Measurements from ENCODE around the gene RNF212.

The RNF212 gene

DNA sequence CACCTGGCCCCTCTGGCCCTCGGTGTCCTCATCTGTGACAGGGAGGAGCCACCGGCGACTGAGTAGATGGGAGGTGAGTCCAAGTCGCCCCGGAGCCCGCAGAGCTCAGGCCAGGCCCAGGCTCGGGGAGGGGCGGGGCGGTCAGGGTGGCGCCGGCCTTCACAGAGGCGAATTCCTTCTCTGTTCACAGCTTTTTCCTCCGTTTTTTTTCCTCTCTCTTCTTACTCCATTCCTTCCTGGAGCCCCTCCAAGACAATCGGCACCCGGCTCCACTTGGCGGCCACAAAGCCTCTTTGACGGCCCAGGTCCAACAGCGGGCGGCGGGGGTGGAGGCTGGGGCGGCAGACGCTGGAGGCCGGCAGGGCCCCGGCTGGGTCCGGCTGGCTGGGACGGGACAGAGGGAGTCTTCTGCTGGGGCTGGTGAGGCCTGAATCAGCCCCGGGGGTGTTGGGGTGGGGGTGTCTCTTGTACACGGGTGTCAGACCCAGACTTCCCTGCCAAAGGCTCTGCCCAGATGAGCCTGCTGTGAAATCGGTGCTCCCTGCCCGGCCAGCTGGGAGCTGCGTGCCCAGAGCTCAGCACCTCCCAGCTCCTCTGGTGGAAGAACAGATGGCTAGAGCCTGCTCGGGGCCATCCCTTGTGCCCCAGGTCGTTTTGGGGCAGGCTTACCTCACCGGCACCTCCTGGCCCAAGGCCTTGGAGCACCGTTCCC is 79.4 kb downstream of the RNF212 start:
- DNase-seq = no peak

DNA sequence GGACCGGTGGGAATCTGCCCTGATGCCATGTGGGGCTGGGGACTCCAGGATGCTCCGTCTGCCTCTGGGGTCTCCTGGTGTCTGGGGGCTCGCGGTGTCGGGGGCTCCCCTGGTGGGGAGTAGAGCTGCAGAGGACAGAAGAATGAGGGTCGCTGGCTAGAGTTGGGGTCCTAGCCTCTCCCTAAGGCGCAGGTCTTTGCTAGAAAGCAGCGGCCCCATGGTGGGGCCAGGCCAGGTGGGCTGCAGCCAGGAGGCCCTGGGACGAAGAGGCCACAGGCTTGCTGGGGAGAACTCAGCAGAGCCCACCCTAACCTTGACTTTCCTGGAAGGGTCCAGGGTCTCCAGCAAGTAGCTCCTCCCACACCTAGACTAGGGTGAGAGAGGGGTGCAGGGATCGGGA is 80.5 kb downstream of the RNF212 start:
- no peak for DNase-seq

DNA sequence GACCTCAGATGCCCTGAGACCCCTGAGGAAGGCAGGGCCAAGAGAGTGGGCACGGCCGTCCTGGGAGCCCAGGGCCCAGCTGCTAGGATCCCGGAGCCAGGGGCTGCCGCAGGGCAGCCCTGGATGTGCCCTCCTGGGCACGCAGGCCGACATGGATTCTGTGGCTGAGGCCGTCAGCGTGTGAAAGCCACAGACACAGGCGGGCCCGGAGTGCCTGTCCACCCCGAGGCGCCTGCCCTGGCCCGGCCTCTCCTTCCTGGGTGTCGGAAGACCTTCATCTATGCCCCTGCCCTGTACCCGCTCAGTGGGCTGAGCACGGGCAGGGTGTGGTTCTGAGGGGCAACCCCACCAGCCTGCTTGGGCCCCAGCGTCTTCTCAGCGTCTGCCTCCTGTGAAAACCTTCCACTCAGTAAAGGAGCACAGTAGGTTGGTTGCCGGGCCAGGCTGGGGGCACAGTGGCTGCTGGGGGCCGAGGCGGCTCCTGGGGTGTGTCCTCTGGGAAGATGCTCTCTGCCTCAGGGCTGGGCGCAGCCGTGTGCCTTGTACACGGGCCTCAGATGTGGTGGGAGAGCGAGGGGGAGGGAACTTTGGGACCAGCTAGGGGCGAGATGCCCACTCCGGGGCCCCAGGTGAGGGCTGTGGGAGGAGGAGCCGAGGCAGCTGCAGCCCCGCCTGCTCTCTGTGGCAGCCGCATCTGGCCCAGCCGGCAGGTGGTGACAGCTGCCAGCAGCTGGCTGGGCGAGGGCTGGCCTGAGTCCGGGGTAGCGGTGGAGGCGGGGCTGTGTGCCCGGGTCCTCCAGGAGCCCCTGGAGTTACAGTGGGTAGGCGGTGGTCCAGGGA is 81.2 kb downstream of the RNF212 start:
- DNase-seq = no peak

DNA sequence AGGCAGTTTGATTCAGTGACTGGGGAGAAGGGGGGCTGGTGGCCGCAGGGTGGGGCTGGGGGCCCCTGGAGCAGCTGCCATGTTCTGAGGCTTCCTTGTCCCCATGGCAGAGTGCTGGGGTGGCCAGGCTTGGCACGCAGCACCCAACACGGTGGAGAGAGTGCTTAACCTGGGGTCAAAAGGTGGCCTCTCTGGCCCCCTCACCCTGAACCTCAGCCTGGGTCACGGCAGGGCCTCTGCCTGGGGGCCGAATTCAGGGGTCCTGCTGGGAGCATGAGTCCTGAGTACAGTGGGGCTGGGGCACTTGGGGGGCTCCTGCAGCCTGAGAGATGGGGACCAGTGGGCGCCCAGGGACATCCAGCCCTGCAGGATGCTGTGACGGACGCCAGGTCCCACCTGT is 82.0 kb downstream of the RNF212 start:
- DNase-seq = no peak

DNA sequence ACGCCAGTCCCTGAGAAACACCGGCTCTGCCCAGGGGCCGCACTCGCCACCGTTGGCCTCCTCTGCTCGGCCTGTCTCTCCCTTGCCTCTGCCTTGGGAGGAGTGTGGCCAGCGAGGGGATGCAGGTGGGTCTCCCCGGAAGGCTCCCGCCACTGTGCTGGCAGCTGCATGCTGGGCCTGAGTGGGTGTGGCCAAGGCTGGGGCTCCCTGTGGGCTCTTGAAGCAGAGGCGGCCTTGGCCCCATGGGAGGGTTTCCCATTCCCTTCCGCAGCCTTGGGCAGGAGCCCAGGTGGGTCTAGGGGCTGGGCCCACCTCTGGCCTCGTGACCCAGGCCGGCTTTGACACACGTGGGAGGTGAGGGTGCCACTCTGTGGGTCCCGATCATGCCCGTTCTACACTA is 82.8 kb downstream of the RNF212 start:
- DNase-seq = no peak

DNA sequence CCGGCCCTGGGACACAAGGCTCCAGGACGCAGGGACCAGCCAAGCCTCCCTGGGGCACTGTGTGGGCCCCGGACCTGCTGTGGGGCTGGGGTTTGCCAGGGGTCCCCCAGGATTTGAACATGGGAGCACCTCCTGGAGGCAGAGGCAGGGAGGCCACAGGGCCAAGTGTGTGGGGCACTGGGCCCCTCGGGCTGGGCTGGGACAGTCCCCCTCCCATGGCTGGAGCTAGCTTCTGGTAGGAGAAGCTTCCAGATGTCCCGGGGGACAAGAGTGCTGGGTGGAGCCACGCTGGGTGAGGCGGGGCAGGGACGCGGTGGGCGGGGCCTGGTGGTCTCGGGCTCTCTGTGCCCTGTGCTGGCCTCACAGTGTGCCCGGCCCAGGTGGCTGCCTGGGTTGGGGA is 83.3 kb downstream of the RNF212 start:
- no peak for DNase-seq

DNA sequence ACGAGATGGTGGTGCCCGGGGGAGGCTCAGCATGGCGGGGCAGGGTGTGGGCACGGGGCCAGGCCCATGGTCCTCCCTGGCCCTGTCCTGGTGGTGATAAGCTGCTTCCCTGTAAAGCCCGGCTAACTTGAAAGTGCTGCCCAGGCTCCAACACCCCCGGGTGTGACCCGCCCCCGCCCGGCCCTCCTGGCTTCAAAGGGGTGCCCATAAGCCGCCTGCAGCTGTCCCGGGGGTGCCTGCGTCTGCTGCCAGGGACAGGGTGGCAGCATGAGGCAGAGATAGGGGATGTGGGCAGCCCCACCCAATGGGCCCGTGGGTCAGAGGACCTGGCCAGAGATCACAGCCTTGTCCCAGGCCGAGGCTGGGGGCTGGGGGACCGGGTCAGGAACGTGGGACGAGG is 83.8 kb downstream of the RNF212 start:
- no peak for DNase-seq

DNA sequence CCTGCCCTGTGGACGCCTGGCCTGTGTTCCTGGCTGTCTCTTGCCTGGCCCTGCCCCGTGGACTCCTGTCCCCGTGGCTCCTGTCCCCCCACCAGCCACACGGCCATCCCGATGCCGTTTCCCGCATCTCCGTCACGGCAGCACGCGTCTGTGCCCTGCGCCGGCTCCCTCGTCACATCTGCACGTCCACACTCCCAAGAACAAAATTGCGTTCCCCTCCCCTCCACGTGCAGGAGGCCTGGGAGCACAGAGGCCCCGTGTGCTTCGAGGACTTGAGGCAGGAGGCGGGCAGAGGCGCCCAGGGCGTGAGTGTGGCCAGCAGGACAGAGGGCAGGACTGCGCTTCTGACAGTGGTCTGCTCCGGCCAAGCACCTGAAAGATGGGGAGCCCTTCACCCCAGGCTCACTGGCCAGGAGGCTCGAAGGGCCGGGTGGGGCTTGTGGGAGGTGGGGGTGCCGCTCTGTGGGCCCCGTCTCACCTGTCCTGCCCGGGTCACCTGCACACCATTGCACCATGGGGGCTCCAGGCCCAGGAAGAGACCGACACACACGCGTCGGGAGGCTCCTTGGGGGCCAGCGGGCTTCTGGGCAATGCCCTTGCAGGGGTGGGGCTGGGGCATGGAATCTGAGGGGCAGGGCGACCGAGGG is 84.7 kb downstream of the RNF212 start:
- no peak for DNase-seq

DNA sequence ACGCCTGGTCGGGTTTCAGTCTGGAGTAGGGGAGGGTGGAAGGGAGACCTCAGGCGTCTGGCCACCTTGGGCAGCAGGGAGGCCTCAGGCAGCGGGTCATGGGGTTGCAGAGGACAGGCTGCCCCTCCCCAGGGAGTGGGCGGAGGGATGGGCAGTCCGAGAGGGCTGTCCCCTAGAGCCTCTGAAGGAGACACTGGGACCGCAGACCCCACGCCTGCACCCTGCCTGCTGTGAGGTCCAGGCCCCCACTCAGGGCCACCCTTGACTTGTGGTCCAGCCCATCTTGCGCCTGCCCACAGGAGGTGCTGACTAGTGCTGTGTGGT is 85.5 kb downstream of the RNF212 start:
- DNase-seq = no peak

DNA sequence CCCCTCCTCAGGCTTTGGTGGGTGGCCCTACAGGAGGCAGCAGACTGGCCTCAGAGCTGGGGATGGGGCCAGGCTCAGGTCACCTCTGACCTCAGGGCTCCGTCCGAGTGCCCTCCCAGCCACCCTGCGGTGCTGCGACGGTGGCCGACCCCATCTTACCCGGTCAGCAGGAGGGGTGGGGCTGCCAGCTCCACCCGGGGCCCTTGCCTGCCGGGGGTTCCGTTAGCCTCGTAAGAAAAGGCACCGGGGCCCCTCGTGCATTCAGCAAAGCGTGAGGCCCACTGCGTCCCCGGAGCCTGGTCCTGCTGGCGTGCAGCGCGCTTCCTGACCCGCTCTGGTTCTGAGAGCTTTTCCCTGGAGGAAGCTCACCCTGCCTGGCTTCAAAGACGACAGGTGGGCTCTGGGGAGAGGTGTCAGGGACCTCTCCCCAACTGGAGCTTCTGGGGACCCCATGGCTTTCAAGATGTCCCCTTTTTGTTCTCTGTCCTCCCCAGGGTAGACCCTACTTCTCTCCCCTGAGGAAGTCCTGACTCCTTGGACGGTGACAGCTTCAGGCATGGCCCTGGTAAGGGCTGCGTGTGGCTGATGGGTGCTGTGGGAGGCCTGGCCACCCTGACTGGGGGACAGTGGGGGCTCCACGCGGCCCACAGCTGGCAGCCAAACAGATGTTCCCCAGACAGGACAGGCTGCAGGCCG is 86.0 kb downstream of the RNF212 start:
- DNase-seq = no peak

DNA sequence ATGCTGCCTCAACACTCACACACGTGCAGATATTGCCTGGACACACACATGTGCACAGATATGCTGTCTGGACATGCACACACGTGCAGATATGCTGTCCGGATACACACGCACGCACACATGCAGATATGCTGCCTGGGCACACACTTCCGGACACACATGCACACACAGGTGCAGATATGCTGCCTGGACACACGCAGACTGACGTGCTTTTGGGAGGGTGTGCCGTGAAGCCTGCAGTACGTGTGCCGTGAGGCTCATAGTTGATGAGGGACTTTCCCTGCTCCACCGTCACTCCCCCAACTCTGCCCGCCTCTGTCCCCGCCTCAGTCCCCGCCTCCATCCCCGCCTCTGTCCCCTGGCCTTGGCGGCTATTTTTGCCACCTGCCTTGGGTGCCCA is 87.2 kb downstream of the RNF212 start:
- DNase-seq = peak; percentile 43 to 67 (median 54)

DNA sequence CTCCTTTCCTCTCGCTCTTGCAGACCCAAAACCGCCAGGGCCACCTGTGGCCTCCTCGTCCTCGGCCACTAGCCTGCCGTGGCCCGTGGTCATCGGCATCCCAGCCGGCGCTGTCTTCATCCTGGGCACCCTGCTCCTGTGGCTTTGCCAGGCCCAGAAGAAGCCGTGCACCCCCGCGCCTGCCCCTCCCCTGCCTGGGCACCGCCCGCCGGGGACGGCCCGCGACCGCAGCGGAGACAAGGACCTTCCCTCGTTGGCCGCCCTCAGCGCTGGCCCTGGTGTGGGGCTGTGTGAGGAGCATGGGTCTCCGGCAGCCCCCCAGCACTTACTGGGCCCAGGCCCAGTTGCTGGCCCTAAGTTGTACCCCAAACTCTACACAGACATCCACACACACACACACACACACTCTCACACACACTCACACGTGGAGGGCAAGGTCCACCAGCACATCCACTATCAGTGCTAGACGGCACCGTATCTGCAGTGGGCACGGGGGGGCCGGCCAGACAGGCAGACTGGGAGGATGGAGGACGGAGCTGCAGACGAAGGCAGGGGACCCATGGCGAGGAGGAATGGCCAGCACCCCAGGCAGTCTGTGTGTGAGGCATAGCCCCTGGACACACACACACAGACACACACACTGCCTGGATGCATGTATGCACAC is 88.3 kb downstream of the RNF212 start:
- DNase-seq = no peak

DNA sequence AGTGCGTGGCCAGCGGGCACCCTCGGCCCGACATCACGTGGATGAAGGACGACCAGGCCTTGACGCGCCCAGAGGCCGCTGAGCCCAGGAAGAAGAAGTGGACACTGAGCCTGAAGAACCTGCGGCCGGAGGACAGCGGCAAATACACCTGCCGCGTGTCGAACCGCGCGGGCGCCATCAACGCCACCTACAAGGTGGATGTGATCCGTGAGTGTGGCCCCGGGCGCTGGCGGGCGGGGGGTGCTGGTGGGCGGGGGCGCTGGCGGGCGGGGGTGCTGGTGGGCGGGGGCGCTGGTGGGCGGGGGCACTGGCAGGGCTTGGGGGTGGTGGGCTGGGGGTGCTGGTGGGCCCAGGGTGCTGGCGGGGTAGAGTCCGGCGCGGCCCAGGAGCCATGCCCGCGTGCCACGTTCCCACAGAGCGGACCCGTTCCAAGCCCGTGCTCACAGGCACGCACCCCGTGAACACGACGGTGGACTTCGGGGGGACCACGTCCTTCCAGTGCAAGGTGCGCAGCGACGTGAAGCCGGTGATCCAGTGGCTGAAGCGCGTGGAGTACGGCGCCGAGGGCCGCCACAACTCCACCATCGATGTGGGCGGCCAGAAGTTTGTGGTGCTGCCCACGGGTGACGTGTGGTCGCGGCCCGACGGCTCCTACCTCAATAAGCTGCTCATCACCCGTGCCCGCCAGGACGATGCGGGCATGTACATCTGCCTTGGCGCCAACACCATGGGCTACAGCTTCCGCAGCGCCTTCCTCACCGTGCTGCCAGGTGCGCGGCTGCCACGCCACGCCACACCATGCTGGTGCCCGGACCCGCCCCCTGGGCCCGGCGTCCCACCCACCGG is 89.2 kb downstream of the RNF212 start:
- DNase-seq = no peak

DNA sequence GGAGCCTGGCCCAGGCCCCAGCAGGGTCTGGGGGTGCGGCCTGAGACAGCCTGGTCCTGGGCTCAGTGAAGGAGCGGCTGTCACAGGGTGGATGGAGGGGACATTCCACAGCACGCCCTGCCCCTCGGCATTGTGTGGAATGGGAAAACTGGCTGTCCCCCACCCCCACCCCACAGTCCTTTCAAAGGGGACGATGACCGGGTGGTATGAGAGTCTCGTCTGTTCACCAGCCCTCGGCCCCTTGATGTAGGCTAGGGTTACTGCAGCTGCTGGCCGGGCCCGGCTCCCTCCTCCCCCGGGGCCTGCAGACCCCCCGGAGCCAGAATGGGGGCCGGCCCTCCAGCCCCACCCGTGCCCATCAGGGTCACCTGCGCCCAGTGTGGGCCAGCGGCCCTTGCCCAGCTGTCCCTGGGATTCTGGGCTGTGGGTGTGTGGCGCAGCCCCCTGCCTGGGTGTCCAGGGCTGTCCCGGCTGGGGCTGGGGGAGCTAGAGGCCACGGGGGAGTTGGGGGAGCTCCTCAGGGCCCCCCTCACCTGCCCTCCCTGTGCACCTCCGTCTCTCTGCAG is 90.2 kb downstream of the RNF212 start:
- no peak for DNase-seq

DNA sequence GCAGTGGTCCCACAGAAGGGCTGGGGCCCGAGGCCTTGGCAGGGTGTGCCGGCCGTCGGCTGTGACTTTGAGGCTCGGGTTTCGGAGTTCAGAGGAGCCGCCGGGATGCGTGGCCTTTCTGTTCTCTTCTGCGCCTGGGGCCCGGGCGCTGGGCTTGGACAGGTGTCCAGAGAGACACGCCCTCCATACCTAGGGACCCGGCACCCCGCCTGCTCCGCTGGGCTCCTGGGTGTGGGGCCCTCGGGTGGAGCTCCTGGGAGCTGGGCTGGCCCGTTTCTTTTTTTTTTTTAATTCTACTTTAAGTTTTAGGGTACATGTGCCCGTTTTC is 90.7 kb downstream of the RNF212 start:
- no peak for DNase-seq

DNA sequence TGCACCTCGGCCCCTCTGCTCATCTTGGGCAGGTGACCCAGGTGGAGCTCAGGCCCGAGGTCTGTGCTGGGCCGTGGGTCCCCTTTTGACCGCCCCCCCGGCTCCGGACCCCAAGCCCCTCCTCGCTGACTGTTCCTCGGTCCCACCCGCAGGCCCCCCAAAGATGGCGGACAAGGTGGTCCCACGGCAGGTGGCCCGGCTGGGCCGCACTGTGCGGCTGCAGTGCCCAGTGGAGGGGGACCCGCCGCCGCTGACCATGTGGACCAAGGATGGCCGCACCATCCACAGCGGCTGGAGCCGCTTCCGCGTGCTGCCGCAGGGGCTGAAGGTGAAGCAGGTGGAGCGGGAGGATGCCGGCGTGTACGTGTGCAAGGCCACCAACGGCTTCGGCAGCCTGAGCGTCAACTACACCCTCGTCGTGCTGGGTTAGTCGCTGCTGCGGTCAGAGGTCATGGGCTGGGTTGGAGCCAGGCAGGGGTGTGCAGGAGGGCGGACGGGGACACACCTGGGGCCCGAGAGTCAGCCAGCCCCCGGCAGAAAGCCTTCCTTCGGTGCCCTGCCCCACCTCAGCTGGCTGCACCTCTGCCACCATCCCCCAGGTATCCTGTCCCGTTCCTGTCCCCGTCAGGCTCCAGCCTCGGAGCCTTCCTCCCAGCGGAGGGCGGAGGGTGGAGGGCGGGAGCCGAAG is 91.2 kb downstream of the RNF212 start:
- no peak for DNase-seq
